ENCODE results near the gene RAPGEF2.

GRCh38 chr4:159104694-159105414 is 2.0 kb downstream of the RAPGEF2 start:
- TF ChIP-seq, protein P1, sequence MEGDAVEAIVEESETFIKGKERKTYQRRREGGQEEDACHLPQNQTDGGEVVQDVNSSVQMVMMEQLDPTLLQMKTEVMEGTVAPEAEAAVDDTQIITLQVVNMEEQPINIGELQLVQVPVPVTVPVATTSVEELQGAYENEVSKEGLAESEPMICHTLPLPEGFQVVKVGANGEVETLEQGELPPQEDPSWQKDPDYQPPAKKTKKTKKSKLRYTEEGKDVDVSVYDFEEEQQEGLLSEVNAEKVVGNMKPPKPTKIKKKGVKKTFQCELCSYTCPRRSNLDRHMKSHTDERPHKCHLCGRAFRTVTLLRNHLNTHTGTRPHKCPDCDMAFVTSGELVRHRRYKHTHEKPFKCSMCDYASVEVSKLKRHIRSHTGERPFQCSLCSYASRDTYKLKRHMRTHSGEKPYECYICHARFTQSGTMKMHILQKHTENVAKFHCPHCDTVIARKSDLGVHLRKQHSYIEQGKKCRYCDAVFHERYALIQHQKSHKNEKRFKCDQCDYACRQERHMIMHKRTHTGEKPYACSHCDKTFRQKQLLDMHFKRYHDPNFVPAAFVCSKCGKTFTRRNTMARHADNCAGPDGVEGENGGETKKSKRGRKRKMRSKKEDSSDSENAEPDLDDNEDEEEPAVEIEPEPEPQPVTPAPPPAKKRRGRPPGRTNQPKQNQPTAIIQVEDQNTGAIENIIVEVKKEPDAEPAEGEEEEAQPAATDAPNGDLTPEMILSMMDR (IDR thresholded peaks at IDR 0.05), result peak in 1 of 6 experiments; percentile 6
- no peak for TF ChIP-seq POLR2A (IDR thresholded peaks at IDR 0.05)
